Stimulated activated CD8-positive, alpha-beta memory T cell treated with anti-CD3 and anti-CD28 coated beads, Interleukin-4, amount 100 ng/mL, for 24 hours (primary cell): ENCODE measurements around the gene ARID3C.

Experiments
- DNase-seq: peaks from one replicate; pipeline ENCODE4 v3.0.0-alpha.2; 2020; ENCODE audit warnings: low read depth

ARID3C gene

DNA sequence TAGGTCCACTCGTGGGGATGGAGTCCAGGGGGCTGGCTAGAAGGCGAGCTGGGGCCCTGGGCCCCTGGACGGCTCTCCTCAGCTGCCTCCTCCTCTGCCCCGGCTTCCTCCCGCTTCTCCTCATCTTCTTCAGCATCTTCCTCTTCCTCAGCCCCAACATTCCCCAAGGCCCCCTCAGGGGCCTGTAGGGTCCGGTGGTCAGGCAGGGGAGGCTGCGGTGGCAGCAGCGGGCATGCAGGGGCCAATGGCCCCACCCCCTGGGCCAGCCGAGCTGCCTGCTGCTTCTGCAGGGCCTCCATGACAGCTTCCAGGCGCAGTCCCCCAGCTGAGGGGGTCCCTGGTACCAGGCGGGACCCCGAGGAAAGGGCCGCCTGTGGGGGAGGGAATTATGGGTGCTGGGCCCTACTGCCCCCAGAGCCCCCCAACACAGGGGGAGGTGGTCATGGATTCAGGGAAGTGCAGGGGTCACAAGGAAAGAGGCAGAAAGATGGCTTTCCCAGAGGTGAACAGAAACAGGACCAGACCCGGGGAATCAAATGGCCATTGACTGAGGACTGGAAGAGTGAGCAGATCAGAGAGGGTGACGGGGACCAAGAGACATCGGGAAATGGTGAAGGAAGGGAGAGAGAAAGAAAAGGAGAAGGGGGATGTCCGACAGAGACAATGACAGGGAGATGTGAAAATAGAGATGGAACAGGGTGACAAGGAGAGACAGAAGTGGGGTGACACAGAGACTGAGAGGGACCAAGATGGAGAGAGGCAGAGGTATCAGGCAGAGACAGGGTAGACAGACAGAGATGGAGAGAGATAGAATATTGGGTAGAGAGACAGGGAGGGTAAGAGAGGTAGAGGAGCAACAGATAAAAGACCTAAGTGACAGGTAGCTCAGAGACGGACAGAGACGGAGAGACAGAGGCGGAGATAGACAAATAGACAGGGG, 880 bp downstream of the ARID3C start:
- no peak for DNase-seq

DNA sequence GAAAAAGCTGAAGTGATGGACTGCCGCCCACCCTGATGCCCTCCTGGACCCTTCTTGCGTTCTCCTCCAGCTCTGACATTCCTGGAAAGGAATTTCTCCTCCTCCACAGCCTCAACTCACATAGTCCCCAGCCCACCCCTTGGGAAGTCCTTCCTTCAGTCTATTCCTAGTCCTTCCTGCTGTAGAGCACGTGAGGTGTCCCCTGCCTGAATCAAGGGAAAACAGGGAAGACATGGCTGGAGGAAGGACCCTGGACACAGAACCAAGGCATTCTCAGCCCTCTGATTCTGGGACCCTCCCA, 3.7 kb downstream of the ARID3C start:
- DNase-seq, result no peak

DNA sequence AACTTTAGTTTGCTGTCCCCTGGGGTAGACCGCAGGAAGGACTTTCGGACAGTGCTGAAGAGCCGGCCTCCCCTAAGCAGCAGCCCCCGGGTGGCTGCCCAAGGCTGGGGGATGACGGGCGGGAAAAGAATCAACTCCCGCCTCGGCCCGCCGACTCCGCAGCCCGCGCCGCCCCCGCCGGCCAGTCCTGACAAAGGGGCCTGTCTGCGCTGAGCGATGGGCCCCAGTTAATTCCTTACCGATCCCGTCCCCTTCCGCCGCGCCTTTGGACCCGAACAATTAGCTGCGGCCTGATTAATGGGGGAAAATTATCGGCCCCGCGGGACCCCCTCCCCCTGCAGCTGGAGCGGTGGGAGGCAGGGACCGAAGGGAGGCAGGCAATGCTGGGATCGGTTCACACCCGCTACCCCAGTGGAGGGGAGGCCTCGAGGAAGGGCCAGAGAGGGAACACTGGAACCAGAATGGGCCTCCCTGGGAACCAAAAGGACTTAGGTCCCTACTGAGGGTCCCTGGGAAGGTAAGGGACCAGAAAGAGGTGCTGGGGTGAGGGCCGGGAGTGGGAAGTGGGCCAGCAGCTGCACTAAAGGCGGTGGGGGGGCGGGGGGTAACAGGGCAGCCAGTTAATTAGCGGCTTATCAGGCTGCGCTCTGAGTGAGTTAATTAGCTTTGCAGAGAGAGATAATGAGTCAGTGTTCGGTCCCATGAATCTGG, 4.2 kb downstream of the ARID3C start:
- no peak for DNase-seq

DNA sequence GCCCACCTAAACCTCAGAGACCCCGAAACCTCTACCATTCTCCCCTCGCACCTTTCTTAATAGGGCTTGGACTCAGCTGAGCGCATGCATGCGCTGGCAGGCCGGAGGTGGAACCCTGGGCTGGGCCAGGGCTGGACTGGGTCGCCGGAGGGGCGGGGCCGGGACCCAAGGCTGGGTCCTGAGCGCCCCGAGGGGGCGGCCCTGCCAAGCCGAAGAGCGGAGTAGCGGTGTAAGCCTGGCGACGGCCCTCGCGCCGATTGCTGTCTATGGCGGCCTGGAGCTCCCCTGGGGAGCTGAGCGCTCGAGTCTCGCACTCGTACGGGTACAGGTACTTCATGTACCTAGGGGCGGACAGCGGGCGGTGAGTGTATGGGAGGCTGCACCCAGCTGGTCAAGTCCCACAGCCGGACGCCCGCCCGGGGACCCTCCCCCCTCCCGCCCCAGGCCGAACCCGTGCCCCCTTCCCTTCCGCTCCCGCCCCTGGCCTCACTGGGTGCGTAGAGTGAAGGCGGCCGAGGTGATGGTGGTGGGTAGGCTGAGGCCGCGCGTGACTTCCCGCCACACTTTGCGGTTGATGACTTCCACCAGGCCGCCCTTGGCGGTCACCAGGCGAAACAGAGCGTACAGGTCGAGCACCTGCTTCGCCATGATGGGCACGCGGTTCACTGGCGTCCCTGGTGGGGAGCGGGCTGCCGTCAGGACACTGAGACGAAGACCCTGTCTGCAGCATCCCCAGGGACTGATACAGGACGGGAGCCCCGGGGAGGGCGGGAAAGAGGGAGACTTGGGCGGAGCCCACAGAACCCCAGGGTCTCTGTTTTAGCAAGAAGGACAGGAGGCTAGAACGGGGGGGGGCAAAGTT, 5.3 kb downstream of the ARID3C start:
- DNase-seq, result no peak

DNA sequence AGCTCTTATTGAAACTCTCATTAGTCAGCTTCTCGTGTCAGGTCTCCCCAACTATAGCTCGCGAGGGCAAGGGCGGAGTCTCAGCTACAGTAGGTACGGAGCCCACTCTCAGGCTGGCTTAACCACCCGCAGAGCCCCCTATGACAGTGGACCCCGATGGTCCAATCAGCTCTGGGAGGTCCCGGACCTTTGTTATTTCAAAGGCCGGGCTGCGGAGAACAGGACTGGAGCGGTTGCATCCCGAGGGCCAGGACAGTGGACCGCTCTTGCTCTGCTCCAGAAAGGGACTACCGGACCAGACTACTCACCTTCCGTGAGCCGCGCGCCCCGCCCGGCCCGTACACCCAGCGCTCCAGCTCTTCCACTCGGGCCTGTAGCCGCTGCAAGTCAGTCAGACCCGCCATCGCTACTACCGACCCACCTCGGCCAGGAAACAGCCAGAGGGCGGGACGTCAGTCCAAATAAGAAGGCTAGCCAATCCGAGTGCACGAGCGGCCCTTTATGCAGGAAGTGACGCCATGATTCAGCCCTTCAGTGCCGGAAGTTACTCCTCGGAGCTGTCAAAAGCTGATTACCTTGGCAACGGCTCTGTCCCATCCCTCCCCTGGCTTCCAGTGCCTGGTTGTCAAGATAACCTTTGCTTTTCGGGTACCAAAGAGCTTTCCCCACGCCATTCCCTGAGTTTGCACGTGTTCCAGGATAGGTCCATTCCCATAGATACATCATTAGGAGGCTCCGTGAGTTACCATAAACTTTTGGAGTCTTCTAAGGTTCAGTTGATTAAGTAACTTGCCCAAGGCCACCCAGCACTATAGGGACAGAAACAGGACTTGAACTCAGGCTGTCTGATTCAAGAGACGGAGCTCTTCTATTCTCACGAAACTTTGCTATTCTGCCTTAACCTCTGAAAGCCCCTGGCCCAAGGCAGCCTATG, 8.5 kb downstream of the ARID3C start, which contains the start of gene DCTN3:
DCTN3 (minus strand) TSS at position 435 of the 934 bp plus-strand sequence; CDS start at position 404, 31 bp downstream.
- DNase-seq, result peak; percentile 80

DNA sequence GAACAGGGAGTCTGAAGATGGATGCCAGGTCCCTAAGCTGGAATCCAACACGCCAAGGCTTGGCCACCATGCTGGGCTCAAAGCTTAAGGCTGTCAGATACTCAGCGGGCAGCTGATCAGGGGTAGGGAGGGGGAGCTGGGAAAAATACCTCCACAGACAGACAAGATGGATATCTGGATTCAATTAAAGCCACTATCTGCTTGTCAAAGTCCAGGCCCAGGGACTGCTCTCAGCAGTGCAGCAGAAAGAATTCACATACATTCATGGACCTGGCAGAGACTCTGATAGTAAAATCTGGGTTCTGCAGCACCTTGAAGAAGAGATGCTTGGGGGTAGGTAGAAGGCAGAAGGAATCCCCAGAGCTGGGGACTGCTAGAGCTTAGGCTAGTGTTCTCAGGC, 13.7 kb downstream of the ARID3C start:
- DNase-seq, result no peak

DNA sequence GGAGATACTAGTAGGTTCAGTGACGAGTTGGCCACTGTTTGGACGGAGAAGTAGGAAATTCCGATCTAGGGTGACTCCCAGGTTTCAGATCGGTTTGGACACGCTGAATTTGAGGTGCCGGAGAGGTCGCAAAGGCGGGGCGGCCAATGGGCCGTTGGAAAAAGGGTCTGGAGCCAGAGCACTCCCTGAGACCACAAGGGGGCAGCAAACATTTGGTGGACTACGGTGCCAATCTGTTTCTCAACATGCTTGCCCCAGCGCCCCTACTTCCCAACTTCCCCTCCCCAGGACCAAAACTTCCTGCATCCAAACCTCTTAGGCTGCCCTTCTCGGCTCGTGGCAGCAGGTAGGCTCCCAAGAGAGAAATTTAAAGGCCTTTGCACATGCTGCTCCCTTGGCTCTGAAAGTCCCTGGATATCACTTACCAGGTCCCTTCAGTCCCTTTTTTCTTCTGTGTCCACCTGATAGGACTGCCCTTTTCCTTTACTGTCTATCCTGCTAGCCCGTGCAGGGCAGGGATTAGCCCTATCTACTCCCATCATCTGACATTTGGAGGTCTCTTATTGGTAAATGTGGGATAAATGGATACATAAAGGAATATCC, 16.0 kb downstream of the ARID3C start:
- DNase-seq, result peak; percentile 48

DNA sequence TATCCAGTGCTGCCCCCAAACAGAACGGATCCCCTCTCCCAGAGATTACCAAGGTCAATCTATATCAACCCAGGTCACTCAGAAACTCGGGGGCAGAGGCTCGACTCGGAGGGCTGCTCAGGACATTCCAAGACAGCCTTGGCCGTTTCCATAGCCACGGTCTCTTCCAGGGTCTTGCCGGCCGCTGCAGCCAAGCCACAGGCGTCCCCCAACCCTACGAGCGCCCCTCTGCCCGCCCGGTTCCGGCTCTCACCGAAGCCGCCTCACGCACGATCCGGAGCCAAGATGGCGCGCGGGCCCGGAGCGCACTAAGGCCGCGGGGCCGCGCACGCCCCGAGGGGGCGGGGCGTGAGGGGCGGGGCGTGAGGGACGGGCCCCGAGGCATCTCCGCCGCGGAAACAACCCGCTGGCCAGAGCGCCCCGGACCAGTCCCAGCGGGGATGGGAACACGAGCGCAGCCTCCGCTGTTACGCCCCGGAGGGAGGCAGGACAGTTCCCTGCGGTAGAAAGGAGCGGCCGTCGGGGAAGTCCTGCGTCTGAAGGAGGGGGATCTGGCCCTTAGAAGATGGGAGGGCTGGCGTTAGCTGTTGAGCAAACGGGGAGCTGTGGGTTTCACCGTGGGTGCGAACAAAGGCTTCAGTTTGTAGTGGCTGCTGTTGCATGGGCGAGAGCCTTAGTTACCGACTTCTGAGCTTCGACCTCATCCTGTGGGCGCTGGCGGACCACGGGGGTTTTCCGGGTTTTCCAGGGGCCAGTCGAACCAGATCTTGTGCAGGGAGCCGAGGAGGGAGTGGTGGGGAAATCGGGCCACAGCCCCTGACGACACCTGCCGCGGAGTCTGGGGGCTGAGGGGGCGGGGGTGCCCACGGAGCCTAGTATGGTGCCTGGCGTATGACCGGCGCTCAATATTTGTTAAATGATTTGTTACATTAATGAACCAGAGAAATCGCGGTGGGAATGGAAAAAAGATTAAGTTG, 16.8 kb downstream of the ARID3C start, which contains the start of gene RPP25L:
RPP25L (minus strand) TSS at position 287 of the 977 bp plus-strand sequence. CDS start 801 bp downstream, outside the sequence.
- DNase-seq, result peak; percentile 76

DNA sequence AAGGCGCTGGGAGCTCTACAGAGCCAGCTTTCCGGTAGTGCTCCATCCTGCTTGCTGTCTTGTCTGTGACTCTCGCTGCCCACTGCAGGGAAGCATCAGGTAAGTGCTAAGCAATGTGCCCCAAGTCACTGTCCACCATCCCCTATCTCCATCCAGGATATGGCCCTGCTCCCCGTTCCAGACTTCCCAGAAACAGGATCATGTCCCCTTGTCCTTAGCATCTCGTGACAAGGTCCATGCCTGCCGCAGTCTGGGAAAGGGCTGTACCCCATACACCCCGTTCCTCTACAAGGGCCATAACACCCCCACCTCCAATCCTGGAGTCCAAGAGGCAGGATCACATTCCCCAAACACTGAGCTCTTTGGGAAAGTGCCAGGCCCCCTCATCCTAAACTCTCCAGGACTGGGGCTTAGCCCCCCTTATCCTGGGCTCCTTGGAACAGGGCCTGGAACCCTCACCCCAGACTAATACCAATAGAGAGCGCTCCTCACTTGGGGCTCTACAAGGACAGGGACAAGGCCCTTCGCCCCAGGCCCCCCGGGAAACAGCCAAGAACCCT, 17.5 kb downstream of the ARID3C start:
- DNase-seq, result no peak

DNA sequence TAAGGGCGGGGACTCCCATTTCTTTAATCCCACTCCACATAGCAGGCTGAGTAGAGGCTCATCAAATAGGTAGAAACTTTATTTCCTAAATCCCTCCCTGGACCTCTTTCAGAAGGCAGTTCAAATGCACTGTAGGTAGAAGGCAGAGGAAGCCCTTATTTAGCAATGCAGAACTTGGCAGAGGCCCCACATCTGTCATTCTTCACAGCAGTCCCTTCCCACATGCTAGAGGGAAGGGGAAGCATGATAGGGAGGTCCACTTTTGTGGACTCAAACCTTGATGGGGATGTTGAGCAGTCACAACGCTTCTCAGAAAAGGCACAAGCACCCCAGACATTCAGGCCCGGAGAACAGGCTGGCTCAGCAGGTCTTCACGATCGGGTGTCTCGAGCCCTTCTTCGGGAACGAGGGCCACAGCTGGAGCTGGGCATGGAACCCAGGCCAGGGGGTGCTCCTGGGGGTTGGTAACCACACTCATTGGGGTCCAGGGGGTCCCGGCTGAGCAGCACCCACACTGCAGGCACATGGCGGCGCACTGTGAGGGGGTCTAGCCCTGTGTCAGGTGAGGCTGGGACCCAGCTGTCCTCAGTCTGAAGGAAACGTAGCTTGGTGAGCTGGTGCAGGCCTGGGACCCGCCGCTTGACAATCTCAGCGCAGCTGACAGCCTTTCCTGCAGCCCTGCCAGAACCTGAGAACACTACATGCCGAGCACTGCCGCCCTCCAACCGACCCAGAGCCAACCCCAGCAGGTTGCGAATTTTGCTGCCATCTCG, 18.2 kb downstream of the ARID3C start:
- no peak for DNase-seq

DNA sequence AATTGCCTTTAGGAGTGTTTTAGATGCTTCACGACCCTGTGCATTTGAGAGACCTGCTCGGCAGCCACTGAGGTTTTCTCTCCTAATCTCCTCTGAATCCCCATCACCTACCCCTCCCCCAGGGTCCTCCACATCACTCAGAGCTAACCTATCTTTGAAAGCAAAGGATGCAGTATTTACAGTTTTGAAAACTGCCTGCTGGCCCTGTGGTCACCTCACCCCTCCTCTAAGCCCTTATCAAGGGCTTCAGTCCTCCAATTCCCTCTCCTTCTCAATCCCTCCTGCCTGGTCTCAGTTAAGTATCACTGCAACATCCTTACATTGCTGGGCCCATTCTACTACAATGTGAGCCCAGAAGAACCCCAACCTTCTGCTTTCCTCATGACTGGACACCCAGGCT, 21.5 kb downstream of the ARID3C start:
- no peak for DNase-seq

DNA sequence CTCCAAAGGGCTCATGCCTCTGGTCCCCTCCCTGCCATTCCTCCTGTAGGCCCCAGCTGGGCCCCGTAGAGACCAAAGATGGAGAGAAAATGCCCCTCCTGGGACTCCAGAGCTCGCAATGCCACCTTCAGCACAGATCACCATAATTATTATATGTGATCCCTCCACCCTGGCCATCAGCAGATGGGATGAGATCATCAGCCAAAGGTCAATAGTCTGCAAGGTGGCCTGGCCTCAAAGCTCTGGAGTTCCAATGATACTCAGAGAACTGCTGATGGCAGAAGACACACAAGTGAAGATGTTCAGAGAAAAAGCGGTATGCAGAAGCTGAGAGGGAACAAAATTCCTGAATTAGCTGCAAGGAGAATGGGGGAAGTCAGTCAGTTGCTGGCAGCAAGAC, 22.0 kb downstream of the ARID3C start:
- no peak for DNase-seq

DNA sequence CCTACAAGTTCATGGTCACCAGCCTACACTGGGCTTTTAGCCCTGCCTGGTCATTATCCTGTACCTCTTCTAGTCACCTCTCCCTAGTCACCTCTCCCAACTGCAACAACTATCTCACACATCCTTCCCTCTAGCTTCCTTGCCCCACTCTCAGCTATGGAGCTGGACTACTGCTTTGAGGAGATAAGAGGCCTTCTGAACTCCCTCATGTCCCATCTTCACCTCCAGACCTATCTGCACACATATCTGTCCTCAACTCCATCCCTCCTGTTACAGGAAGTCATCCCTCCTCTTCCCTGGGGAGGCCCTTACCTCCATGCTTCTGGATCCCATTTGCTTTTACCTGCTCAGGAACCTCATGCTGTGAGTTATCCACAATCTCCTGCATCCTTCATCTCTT, 22.7 kb downstream of the ARID3C start:
- DNase-seq, result no peak

DNA sequence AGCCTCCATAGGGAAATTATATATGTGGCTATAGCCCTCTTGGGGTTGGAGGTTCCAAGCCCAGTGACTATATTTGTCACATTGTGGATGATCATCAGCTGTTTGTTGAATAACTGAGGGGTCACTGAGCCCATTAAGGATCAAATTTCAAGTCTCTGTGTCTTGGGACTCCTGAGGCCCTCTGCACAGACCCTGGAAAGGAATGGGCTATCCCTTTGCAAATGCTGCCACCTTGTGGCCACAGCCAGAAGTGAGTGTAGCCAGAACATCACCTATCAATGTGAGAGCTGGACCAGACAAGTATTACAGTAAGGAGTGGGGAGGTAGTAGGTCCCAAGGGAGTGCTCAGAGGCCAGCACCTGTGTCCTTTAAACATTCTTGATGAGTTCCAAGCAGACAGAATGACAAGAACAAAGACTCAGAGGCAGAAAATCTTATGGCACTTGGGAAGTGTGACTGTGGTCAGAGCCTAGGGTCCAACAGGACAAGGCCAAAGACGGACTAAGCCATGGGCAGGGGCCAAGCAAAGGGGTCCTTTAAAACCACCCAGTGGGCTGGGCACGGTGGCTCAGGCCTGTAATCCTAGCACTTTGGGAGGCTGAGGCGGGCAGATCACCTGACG, 25.1 kb downstream of the ARID3C start:
- DNase-seq, result peak; percentile 76

DNA sequence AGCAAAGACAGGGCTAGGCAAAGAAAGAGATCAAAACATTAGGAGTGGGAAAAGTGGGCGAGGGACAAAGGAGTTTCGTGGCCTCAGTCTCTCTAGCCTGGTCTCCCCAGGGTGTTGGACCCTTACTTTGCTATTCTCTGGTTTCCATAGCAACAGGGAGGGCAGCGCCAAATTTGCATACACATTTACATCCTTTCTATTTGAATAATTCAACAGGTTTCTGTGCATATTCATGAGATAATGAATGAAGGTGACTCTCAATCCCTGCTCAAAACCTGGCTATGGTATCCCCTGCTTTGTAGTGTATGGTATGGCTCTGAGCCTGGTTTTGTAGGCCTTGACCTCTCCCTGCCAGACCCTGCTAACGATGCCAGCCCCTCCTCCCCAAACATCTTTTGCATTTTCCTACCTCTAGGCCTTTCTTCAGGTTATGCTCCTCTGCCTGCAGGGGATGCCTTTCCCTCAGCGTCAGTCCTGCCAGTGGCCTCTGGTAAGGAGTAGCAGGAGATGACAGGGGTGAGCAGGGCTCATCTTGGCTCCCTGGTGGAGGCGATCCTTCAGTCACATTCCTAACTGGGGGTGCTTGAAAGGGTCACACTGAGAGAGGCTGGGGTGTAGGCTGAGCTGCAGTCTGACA, 26.8 kb downstream of the ARID3C start:
- DNase-seq, result no peak

DNA sequence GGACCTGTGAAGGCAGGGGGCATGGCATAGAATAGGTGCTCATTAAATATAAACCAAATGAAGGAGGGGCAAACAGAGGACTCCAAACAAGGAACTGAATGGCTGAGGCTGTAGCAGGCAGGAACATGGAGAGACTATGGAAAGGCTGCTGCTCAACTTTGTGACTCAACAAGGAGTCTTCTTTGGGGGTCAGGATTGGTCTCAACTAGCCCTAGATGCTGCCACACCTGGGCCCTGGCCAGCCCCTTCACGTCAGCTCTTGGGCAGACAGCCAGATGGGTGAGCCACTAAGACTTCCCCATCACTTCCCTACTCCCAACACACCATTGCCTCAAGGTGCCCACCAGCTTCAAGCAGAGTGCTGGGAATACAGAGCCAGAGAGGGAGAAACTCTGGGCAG, 28.0 kb downstream of the ARID3C start:
- no peak for DNase-seq

DNA sequence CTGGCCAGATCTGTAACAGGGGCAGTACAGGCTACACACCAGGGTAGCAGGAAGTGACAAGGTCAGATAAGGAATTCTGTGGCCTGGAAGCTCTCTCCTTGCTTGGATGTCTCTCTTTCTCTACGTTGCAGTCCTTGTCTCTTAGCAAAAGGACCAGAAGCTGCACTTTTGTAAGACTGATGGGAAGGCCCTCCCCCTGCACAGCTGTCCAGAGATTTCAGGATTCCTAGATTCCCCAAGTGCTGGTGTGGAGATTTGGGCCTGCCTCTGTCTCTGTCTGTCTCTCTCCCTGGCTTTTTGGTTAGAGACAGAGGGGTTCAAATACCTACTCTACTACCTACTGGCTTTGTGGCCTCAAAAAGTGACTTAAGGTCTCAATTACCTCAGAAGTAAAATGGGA, 29.3 kb downstream of the ARID3C start:
- DNase-seq, result no peak
